ENCODE measurements around the gene TBC1D24. TPM values are rescaled to one million over a fixed set of nuclear protein-coding genes. Genes with fewer than 3 reads are reported as not detected.

The TBC1D24 gene
- total and polyA plus RNA-seq, 9 of the 15 experiments (the other 6 are each of a cell fraction or from before 2014, with no cell fraction given): 1.7 to 22.6 (median 7.2) TPM

DNA sequence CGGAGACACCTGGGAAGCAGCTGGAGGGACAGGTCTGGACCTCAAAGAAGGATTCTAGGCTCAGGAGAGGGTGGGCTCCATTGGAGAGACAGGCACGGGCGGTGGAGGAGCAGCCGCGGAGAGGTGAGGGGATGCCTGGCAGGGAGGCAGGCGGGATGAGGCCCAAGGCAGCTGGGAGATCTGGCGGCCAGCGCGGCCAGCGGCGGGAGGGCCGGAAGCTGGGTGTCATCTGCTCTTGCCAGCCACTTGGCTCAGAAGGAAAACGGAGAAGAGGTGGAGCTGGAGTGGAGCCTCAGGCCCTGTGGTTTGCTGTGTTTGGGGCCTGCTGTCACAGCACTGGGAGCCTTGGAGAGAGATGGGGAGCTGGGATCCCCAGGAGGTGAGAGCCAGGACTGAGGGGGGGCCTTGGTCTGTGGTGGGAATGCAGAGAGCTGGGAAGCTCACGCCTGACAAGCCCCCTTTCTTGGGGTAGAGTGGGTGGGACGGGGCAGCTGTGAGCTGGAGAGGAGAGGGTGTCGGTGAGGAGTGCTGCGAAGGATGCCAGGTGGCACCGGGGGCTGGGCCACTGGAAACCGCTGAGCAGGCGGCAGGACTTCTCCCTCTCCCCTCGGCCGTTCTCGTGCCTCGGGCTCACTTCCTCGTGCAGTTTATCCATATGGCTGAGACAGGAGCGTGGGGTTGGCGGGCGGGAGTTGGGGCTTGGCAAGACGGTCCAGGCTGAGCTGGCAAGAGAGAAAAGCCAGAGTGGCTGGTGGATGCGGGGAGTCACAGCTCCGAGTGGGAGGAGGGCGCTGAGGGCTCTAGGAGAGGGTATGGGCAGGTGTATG is 8.0 kb downstream of the TBC1D24 start (continued):
- TF ChIP-seq, protein P1, sequence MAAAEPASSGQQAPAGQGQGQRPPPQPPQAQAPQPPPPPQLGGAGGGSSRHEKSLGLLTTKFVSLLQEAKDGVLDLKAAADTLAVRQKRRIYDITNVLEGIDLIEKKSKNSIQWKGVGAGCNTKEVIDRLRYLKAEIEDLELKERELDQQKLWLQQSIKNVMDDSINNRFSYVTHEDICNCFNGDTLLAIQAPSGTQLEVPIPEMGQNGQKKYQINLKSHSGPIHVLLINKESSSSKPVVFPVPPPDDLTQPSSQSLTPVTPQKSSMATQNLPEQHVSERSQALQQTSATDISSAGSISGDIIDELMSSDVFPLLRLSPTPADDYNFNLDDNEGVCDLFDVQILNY (CRISPR knock-in tag; IDR thresholded peaks at IDR 0.05): no peak
- TF ChIP-seq, protein P2, sequence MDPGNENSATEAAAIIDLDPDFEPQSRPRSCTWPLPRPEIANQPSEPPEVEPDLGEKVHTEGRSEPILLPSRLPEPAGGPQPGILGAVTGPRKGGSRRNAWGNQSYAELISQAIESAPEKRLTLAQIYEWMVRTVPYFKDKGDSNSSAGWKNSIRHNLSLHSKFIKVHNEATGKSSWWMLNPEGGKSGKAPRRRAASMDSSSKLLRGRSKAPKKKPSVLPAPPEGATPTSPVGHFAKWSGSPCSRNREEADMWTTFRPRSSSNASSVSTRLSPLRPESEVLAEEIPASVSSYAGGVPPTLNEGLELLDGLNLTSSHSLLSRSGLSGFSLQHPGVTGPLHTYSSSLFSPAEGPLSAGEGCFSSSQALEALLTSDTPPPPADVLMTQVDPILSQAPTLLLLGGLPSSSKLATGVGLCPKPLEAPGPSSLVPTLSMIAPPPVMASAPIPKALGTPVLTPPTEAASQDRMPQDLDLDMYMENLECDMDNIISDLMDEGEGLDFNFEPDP (CRISPR knock-in tag; IDR thresholded peaks at IDR 0.05): no peak
- TF ChIP-seq CREB1 (IDR thresholded peaks at IDR 0.05): no peak
- no peak for TF ChIP-seq CREB1 (CRISPR knock-in tag; IDR thresholded peaks at IDR 0.05)
- TF ChIP-seq, protein P3, sequence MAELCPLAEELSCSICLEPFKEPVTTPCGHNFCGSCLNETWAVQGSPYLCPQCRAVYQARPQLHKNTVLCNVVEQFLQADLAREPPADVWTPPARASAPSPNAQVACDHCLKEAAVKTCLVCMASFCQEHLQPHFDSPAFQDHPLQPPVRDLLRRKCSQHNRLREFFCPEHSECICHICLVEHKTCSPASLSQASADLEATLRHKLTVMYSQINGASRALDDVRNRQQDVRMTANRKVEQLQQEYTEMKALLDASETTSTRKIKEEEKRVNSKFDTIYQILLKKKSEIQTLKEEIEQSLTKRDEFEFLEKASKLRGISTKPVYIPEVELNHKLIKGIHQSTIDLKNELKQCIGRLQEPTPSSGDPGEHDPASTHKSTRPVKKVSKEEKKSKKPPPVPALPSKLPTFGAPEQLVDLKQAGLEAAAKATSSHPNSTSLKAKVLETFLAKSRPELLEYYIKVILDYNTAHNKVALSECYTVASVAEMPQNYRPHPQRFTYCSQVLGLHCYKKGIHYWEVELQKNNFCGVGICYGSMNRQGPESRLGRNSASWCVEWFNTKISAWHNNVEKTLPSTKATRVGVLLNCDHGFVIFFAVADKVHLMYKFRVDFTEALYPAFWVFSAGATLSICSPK (IDR thresholded peaks at IDR 0.05; ENCODE audit: borderline replicate concordance): no peak
- no peak for TF ChIP-seq ZNF175 (CRISPR knock-in tag; IDR thresholded peaks at IDR 0.05; ENCODE audit: low read depth)
- TF ChIP-seq SOX6 (IDR thresholded peaks at IDR 0.05): no peak
- no peak for TF ChIP-seq MIER1 (IDR thresholded peaks at IDR 0.05; ENCODE audit: low read depth)
- peak; percentile 38 for TF ChIP-seq POLR2G (IDR thresholded peaks at IDR 0.05; ENCODE audit: low read depth, low read length)
- no peak for TF ChIP-seq TFAM (CRISPR knock-in tag; conservative IDR thresholded peaks at IDR 0.05)
